ENCODE results near the gene PRR3.
A peak's percentile ranks its signal among the peaks of the same experiment; 100 is the strongest.

DNA sequence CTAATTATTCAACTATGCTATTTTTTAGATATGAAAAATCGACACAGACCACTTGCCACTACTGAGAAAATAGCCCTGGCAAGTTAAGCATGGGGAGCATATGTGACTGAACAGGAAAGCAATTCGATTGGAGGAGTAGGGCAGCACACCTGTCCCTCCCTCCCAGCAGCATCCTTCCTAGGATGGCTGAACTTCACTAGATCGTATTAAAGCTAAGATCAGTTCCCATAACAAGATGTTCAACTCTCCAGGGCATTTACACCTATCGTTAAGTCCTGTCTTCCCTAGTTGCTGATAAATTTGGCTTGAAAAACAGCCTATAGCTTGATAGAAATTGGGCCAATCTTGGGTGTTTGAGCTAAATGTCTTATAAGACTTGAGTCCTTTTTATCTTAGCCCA is 53.0 kb downstream of the PRR3 start:
- TF ChIP-seq POLR2A (IDR thresholded peaks at IDR 0.05; ENCODE audit: low read length) (peak; percentile 23), GATA1 (IDR thresholded peaks at IDR 0.05; ENCODE audit: low read depth, low read length) (no peak)

Data from erythroblast (primary cell).